GM19240 (cell line): ENCODE data around the gene PRKCA.

ENCODE experiments used
- DNase-seq: peaks from one replicate; pipeline ENCODE4 v3.0.0; 2011; ENCODE audit warnings: low spot score; ENCODE audit not compliant: insufficient read length

Gene PRKCA

DNA sequence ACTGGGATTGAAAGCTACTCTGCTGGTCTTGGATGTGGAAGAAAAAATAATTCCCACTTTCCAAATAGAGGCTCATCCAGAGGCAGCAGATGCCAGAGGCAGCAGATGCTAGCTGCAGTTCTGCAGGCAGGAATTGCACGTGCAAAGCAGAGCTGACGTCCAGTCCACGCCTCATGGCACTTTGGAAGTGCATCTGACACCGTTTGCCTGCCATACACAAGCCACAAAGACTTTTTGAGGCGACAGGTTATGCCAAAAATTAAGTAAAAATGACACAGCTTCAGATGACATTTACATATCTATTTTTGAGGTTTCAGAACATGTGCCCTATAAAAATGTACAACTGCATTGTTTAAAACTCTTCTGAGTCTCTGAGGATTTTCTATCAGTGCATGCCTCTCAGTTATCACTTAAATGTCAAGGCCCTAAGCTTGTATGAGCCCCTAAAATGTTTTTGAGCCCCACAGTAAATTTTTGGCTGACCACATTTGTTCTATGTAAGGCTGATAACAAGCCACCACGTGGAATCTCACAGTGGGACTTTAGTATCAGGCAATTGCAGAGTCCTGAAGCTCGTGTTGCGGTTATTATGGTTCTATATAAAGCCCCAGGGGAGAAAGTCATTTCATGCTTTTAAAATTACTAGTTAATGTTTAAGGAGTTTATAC is 239.2 kb downstream of the PRKCA start:
- DNase-seq = peak; percentile 11

DNA sequence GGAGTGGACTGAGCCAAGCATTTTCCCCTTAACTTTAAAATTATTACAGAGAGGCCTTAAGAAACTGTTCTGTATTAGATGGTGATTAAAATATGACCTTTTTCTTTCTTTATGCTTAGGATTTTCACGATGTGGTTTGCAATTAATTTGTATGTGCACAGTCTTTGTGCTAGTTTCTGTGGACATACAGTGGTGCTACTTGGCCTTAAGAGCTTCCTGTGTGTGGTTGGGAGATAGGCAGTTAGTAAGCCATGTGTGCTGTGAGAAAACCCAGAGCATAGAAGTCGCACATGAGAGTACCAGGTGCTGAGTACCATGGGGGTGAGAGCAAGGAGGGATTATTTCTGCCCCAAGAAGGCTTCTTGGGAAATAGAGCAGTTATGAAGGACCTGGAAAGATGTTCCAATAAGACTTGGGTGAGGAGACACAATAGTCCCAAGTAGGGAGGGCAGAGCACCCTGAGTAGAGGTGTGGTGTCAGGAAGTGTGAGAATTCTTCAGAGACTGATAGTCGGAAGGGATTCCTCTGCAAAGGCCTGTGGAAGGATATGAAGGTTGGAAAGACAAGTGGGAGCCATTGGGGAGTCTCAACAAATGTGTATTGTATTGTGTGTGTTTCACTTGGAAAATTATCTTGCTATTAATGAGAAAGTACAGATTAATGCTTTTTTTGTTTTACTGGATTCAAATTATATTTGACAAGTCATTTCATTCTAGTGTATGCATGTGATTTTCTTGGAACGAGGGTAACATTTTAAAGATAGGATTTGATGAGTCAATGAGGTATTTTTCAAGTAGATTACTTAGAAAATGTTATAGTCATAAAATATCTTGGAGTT is 239.9 kb downstream of the PRKCA start:
- DNase-seq = peak; percentile 38

DNA sequence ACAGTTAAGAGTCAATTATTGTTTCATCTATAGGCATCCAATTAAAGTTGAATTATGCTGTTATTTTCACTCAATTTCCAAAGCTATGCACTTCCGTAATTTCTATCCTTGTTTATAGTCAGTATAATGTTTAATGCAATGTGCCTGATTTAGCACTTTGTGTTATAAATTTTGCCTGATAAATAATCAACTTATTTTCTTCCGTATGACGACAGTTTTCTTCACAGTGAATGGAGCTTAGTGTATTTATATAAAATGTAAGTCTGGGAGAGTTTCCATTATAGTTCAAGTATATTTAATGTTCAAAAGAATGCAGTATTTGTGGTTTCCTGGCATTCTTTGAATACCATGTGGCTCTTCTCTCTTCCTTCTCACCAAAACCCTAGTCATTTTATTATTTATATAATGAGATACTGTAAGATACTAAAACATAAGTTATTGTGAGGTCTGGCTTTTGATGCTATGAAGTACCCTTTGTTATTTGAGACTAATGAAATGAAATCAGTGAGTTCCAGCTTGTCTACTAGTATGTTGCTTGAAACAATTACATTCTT is 240.6 kb downstream of the PRKCA start:
- no peak for DNase-seq

GRCh38 chr17:66543526-66543925 is 241.1 kb downstream of the PRKCA start:
- no peak for DNase-seq

DNA sequence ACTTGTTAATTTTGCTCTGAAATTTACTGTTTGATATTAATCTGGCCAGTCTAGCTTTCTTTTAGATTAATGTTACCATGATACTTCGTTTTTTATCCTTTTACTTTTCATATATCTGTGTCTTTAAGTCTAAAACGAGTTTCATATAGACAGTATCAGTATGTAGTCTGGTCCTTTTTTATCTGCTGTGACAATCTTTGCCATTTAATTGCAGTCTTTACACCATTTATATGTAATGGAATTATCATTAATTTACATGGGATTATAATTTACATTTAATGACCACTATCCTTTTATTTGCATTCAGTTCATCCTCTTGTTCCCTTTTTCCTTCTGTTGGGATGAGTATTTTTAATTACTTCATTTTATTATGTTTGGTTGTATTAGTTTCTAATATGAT is 243.5 kb downstream of the PRKCA start:
- DNase-seq = no peak

DNA sequence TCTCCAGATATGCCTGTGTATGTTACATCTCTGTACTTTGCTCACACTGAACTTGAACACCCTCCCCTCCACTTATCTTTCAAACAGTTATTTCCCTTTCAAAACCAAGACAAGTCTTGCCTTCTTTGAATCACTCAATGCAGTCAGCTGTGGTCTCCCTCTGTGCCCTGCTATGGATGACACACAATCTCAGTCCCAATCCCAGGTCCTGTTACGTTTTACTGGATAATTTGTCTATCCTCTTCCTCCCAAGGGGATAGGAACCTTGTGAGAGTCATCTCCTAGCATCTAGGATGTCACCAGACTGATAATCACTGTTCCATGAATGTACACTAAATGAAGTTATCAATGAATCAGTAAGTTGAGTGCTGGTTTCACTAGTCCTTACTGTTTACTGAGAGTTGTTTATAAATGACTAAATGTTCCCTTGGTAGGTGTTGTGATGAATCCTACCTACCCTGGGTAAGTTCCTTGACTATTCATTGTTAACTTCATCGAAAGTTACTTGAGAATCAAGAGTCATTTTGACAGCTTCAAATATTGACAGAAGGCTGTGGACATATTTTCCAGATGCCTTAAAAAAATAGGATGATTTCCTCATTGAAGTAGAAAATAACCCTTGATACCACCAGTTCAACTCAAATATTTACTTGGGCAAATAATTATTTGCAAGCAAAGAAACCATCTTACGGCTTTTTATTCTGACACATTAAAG is 244.9 kb downstream of the PRKCA start:
- DNase-seq = no peak

GRCh38 chr17:66548158-66548557 is 245.7 kb downstream of the PRKCA start:
- no peak for DNase-seq

GRCh38 chr17:66548659-66549310 is 246.4 kb downstream of the PRKCA start:
- no peak for DNase-seq

DNA sequence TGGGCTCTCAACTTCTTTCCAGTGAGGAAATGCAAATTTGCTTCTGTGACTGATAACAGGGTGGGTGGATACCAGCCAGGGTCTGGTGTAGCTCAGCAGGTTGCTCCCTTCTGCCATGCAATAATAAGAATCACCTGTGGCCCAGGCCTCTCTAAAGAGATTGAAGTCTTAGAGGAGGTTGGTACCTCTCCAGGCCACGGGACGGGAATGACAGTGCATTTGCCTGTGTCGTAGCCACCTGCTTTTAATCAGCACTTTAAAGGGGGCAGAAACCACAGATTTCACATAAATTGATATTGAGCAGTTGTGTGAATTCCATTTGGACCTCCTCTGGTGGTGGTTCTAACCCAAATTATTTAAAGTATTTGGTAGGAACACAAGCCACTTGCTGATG is 246.9 kb downstream of the PRKCA start:
- no peak for DNase-seq

GRCh38 chr17:66549731-66550207 is 247.4 kb downstream of the PRKCA start:
- DNase-seq = no peak

GRCh38 chr17:66551839-66552238 is 249.4 kb downstream of the PRKCA start:
- DNase-seq = no peak

DNA sequence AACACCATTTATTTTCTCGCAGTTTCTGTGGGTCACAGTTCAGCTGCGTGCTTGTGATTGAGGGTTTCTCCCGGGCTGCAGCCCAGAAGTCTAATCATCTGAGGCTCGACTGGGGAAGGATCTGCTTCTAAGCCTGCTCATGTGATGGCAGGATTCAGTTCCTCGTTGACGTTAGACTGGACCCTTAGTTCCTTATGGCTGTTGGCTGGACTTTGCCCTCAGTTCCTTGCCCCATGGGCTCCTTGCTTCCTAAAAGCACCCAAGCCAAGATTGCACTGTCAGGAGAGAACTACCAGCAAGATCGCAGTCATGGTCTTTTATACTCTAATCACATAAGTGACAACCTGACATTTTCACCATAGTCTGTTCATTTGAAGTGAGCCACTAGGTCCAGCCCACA is 250.0 kb downstream of the PRKCA start:
- no peak for DNase-seq

GRCh38 chr17:66555605-66556004 is 253.2 kb downstream of the PRKCA start:
- DNase-seq = no peak

DNA sequence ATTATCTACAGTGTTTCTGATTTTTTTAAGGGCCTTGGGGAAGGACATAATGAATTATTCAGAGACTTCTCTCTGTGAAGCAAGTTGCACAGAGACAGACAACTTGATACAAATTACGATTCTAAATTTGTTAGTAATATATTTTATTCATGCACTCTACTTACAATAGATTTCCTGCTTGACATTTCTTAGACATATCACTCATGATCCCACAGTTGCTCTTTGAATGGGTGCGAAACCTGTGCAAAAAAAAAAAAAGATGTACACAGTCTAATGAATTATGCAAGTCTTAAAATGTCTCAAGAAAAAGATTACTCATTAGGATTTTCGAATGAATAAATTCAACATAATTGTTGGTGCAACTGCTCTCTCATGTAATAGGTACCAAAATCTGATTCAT is 254.8 kb downstream of the PRKCA start:
- DNase-seq = no peak

- no peak for DNase-seq
Measured at GRCh38 chr17:66557886-66558285, 255.5 kb downstream of the PRKCA start.

DNA sequence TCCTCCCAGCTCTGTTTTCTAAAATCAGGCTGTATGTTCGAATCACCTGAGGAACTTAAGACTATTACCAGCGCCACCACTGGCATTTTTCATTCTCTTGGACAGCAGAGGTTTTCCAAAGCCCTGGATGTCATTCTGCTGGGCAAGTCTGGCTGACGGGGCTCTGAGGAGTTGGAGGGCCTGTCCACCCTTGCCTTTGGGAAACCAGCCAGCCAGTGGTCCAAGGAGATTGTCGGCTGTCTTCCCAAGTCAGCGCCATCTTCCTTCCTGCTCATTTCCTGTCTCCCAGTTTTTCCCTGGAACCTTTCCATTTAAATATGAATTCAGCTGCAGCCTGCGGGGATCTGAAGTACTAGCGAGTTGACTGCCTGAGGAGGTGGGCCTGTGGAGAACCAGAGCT is 258.3 kb downstream of the PRKCA start:
- no peak for DNase-seq

DNA sequence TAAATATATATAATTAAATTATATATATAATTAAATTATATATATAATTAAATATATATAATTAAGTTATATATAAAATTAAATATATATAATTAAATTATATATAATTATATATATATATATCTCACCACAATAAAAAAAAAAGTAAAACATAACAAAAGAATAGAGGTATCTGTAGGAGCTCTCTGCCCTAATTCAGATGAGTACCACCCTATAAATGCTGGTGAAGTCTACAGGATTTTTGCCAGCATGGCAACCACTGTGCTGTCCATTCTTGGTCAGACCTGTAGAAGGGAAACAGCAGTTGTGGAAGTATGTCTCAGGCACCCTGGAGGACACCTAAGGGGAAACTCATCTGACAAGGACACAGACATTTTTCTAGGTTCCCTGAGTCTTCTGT is 259.7 kb downstream of the PRKCA start:
- DNase-seq = no peak

- no peak for DNase-seq
Measured at GRCh38 chr17:66564992-66565465, 262.6 kb downstream of the PRKCA start.

DNA sequence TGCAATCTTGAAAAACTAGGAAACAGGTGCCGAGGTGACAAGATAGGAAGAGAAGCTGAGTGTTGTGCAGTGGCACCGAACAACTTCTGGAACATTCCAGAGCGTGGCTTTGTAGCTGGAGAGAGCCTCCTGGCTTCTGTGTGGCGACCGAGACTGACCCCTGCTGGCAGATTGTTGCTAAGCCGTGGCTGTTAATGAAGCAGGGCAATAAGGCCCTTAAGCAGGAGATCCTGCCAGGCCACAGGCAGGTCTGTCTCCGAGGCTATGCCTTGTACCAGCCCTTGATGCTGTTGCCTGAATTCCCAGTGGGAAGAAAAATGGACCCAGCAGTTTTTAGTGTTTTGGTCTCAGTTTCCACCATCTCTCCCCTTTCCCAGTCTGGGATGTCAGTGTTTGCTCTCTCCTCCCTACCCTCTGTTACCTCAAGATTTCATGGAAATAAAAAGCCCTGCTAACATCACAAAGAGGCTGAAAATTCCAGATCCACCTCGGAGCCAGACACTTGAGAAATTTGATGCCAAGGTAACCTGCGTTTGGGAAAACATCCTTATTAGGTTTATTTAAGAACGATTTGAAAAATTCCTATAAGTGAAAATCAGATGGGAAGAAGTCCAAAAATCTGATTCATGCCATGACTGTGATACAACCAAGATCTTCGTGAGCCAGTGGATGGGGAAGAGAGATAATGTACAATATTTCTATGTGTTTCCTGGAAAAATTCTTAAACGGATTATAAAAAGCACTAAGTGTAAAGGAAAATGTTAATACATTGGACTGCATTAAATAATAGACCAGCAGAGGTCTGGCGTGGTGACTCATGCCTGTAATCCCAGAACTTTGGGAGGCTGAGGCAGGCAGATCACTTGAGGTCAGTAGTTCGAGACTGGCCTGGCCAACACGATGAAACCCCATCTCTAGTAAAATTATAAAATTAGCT is 265.1 kb downstream of the PRKCA start:
- DNase-seq = peak; percentile 48

DNA sequence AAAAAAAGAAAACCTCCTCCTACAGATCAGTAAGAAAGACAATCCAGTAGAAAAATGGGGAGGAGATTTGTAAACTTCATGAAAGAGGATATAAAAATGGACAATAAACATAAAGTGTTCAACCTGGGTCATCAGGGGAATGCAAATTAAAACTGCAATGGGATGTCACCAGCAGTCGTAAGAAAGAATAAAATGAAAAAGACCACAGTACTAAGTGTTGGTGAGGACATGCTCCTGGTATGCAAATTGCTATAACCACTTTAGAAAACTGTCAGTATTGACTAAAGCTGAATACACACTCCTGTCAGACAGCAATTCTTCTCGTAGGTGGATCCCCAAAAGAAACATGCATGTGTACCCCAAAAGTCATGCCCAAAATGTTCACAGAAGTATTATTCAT is 267.2 kb downstream of the PRKCA start:
- DNase-seq = no peak
